Lung (tissue), 12 donors: Measurements from ENCODE around the gene SCPEP1. TPM values are rescaled to one million over a fixed set of nuclear protein-coding genes. Genes with fewer than 3 reads are reported as not detected.

Experiments used
- ATAC-seq: fragments of 200-7000 bp; cut with Tn5 transposase; one replicate; pipeline ENCODE4 v1.9.1; 2020; ENCODE audit warnings: moderate number of reproducible peaks; ENCODE audit not compliant: insufficient read depth, low FRiP score
- DNase-seq, 3 donors: peaks; one replicate each; pipeline ENCODE4 v3.0.0-alpha.2; 2013 to 2017
- H3K27ac ChIP-seq, 2 donors: one replicate each; pipeline ENCODE4 v1.5.1; 2013; ENCODE audit warnings: mild to moderate bottlenecking in 2 of 2, moderate library complexity in 2 of 2, control low read depth in 1 of 2, inconsistent platforms in 1 of 2, low read depth in 1 of 2, low read length in 1 of 2
- H3K27me3 ChIP-seq, 3 donors: one replicate each; pipeline ENCODE4 v1.5.1; 2013; ENCODE audit warnings: low read length in 2 of 3; ENCODE audit not compliant: control insufficient read depth in 3 of 3, insufficient read depth in 3 of 3
- H3K36me3 ChIP-seq, 4 donors: one replicate each; pipeline ENCODE4 v1.5.1; 2013; ENCODE audit warnings: low read length in 4 of 4, mild to moderate bottlenecking in 1 of 4, moderate library complexity in 1 of 4; ENCODE audit not compliant: control insufficient read depth in 4 of 4, insufficient read depth in 4 of 4
- H3K4me1 ChIP-seq, 5 donors: one replicate each; pipeline ENCODE4 v1.5.1; 2013; ENCODE audit warnings: low read length in 5 of 5, mild to moderate bottlenecking in 2 of 5, moderate library complexity in 1 of 5; ENCODE audit not compliant: control insufficient read depth in 5 of 5, insufficient read depth in 5 of 5
- H3K4me3 ChIP-seq: one replicate; pipeline ENCODE4 v1.5.1; 2013; ENCODE audit warnings: mild to moderate bottlenecking, control low read depth, moderate library complexity
- H3K9ac ChIP-seq, 2 donors: one replicate each; pipeline ENCODE4 v1.5.1; 2013; ENCODE audit warnings: low read length in 2 of 2, control low read depth in 1 of 2; ENCODE audit not compliant: insufficient read depth in 1 of 2
- H3K9me3 ChIP-seq, 4 donors: one replicate each; pipeline ENCODE4 v1.5.1; 2013; ENCODE audit warnings: low read length in 3 of 4, mild to moderate bottlenecking in 1 of 4, moderate library complexity in 1 of 4; ENCODE audit not compliant: control insufficient read depth in 4 of 4, insufficient read depth in 3 of 4
- CTCF ChIP-seq: IDR thresholded peaks from 2 replicates; pipeline ENCODE4 v1.5.1; 2012; ENCODE audit warnings: mild to moderate bottlenecking; ENCODE audit errors: control extremely low read depth, extremely low read depth
- WGBS, 2 donors: extraction: QIAGEN DNeasy Blood & Tissue Kit; methylation state at CpG; one replicate each; pipeline ENCODE4 v1.1.7; 2013; 5-methylcytosine and 5-hydroxymethylcytosine counted together
- polyA plus RNA-seq, 2 donors: library from polyadenylated mRNA; stranded (reverse); fragments of 200-250 nt; gene quantifications; one replicate each; pipeline ENCODE4 v1.2.1, GENCODE V29; 2013
- total RNA-seq, 2 donors: library from RNA; depleted of rRNA in 1 of 2; stranded (reverse); fragments of >200 nt in 1 of 2; gene quantifications; one replicate each; pipeline ENCODE4 v1.2.1, GENCODE V29; 2014 to 2021
- donor health status: control.
- donor health status: control.
- donor health status: Bipolar disorder and iron deficiency.
- donor health status: healthy.
- donor health status: DM: yes; HTN: yes; CAD: no.

SCPEP1 gene
- total and polyA plus RNA-seq, 4 donors = 49.5 to 122 (median 91.2) TPM

DNA sequence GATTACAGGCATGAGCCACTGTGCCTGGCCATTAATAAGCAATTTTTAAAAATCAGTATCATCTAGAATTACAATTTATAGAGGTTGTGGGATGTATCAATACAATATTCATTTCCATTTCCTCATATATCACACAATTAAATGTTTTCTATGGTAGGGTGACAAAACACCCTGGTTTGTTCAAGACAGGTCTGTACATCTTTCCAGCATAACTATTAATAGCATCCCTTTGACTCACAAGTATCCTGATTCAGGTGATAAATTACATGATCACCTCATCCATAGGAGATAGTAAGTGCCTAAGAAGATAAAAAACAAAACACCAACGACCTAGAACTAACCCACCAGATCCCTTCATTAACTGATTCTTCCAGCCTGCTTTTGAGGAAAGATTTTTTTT lies 30.2 kb upstream of the SCPEP1 start:
- H3K4me3 ChIP-seq = no peak overlapping the region
- H3K9ac ChIP-seq = no peak overlapping the region
- no peak overlapping the region for H3K27ac ChIP-seq
- WGBS, 2 donors = 66 to 84% methylated on average over 1 of the region's 1 CpG
- DNase-seq = no peak
- no peaks in the 10 kb centered on the region for H3K27me3 ChIP-seq
- H3K9me3 ChIP-seq = no peaks in the 10 kb centered on the region
- H3K36me3 ChIP-seq = peaks cover 11 to 30% (median 22%) of the 10 kb centered on the region in 4 donors
- ATAC-seq = no peak
- no peaks in the 10 kb centered on the region for H3K4me1 ChIP-seq
- no peak for TF ChIP-seq CTCF

DNA sequence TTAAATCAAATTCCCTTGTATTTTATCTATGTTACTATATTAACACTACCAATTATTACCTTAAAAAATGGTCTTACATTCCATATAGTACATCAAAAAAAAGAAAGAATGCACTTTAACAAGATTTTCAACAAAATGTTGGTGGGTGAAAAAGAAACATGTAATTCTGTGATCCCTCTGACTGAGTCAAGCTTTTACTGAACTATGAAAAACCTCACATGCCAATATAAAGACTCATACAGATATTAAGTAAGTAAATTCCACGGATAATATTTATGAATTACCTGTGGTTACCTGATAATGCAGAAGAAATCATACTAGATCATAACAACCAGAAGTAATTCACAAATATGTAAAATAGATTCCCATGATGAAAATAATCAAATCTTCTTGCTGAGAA lies 29.4 kb upstream of the SCPEP1 start:
- 98 to 100% methylated on average over 1 of the region's 1 CpG for WGBS, 2 donors
- Histone ChIP-seq H3K9ac (no peak overlapping the region), H3K36me3 (peaks cover 7 to 26% (median 21%) of the 10 kb centered on the region in 4 donors), H3K9me3 (no peaks in the 10 kb centered on the region), H3K4me1 (no peaks in the 10 kb centered on the region), H3K27me3 (no peaks in the 10 kb centered on the region), H3K27ac (no peak overlapping the region), H3K4me3 (no peak overlapping the region)
- DNase-seq = no peak
- no peak for TF ChIP-seq CTCF
- no peak for ATAC-seq

GRCh38 chr17:56949595-56949994 lies 28.3 kb upstream of the SCPEP1 start:
- Histone ChIP-seq H3K4me3 (no peak overlapping the region), H3K27me3 (no peaks in the 10 kb centered on the region), H3K4me1 (no peaks in the 10 kb centered on the region), H3K9me3 (no peaks in the 10 kb centered on the region), H3K36me3 (peaks cover 7 to 19% (median 16%) of the 10 kb centered on the region in 4 donors), H3K9ac (no peak overlapping the region), H3K27ac (no peak overlapping the region)
- ATAC-seq (no peak), DNase-seq (no peak)
- 55 to 64% methylated on average over 3 of the region's 3 CpGs for WGBS, 2 donors
- TF ChIP-seq CTCF = no peak

- ATAC-seq = no peak
- Histone ChIP-seq H3K27me3 (no peaks in the 10 kb centered on the region), H3K4me3 (no peak overlapping the region), H3K4me1 (peaks cover 0 to 10% (median 2%) of the 10 kb centered on the region in 5 donors), H3K27ac (no peak overlapping the region), H3K9me3 (no peaks in the 10 kb centered on the region), H3K36me3 (peaks cover 0 to 3% (median under 1%) of the 10 kb centered on the region in 4 donors), H3K9ac (no peak overlapping the region)
- DNase-seq = no peak
- TF ChIP-seq CTCF = no peak
- WGBS, 2 donors = 95 to 98% methylated on average over 5 of the region's 5 CpGs
These were observed 20.9 kb upstream of the SCPEP1 start for GRCh38 chr17:56956992-56957391.
